ENCODE data around the gene GNPAT. TPM values are rescaled to one million over a fixed set of nuclear protein-coding genes. Genes with fewer than 3 reads are reported as not detected.

The GNPAT gene
- total and polyA plus RNA-seq, 2 of the 8 experiments (the other 6 are each of a cell fraction or from before 2014, with no cell fraction given): 22.9 to 47.4 TPM

DNA sequence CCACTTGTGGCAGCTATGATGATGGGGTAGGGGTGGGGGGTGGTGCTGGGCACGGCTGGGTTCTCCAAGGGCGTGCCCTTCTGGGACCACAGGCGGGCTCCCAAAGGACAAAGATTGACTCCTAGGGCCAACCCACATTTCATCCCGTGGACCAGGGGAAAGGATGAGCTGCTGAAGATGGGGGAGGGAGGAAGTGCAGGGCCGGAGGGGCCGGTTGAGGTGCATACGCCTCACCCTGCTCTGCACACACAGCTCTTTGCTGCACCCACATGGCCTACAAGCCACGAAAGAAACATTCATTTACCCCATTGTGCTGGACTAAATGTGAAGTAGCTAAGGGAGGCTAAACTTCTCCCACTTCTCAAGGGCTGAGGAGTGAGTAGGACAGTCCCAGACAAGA lies 34.2 kb upstream of the GNPAT start:
- H3K4me1 ChIP-seq (replicated peaks in 1 of 4; ENCODE audit: control insufficient read depth in 3 of 4, insufficient read depth in 4 of 4, low read length in 3 of 4): peaks cover 0 to 2% (median 0%) of the 10 kb centered on the region in 4 experiments; a peak in 2 of 7 replicates
- H3K9ac ChIP-seq (replicated peaks in 1 of 4; ENCODE audit: extremely low read depth in 1 of 4, low read depth in 3 of 4, low read length in 3 of 4): no peak overlapping the region
- H2BK5ac ChIP-seq (ENCODE audit: low read depth, low read length): no peak overlapping the region
- H2BK15ac ChIP-seq (ENCODE audit: low read length): no peak overlapping the region
- no peaks in the 10 kb centered on the region for H3K9me3 ChIP-seq (ENCODE audit: insufficient read depth in 2 of 2, low read depth in 1 of 2, low read length in 1 of 2)
- H3K23me2 ChIP-seq (ENCODE audit: low read depth, low read length): no peaks in the 10 kb centered on the region; the same call in 1 of the 2 replicates
- H4K8ac ChIP-seq (ENCODE audit: extremely low read depth, insufficient read depth, low read length): no peak overlapping the region
- no peak overlapping the region for H3K18ac ChIP-seq (ENCODE audit: extremely low read depth, low read length)
- CTCF ChIA-PET (ENCODE audit: partially characterized antibody): interaction anchor here (0.6 to 2.2 kb wide), 26 partner anchors 11 to 564 kb away, joined by 3 to 14 read pairs (median 4); no protein-coding TSS in a partner anchor
- H2AK5ac ChIP-seq (ENCODE audit: low read depth, low read length): no peak overlapping the region
- H3K79me2 ChIP-seq (ENCODE audit: control insufficient read depth in 1 of 2, insufficient read depth in 2 of 2, low read length in 2 of 2): no peaks in the 10 kb centered on the region
- no peak overlapping the region for H2BK20ac ChIP-seq (ENCODE audit: low read length)
- 76% methylated on average over 5 of the region's 8 CpGs; no CpG with 5 or more reads in 1 of the 2 experiments for WGBS, 2 experiments (ENCODE audit: extremely low coverage in 1 of 2, insufficient coverage in 1 of 2, insufficient read length in 1 of 2, insufficient replicate concordance in 2 of 2, low coverage in 1 of 2, low lambda C conversion rate in 2 of 2, missing lambda C conversion rate in 1 of 2)
- no peaks in the 10 kb centered on the region for H3K79me1 ChIP-seq (ENCODE audit: low read depth, low read length)
- DNase-seq (ENCODE audit: low read depth in 1 of 2, low spot score in 2 of 2): no peak
- no peak overlapping the region for H2BK120ac ChIP-seq (replicated peaks; ENCODE audit: low read depth, low read length)
- peak; percentile 46 to 58 for TF ChIP-seq RAD21 (IDR thresholded peaks at IDR 0.05 in 1 of 2, conservative IDR thresholded peaks at IDR 0.05 in 1 of 2; ENCODE audit: low read depth in 2 of 2, low read length in 2 of 2)
- TF ChIP-seq SAP30 (IDR thresholded peaks at IDR 0.05; ENCODE audit: insufficient read depth, insufficient replicate concordance, low read length): no peak
- peak in 2 of 3 experiments; percentile 21 to 26; a peak in 2 of 4 replicates for TF ChIP-seq CTCF (IDR thresholded peaks at IDR 0.05; ENCODE audit: control extremely low read depth in 1 of 3, insufficient read depth in 1 of 3, low read depth in 1 of 3, low read length in 3 of 3)
- no peak overlapping the region for H3K4me2 ChIP-seq (ENCODE audit: insufficient read depth in 1 of 2, low read depth in 2 of 2, low read length in 2 of 2)
- H3K4ac ChIP-seq (replicated peaks; ENCODE audit: insufficient read length, low read depth, low read length): no peak overlapping the region
- no peak overlapping the region for H3K27ac ChIP-seq (ENCODE audit: low read depth, low read length)
- no peak overlapping the region for H4K5ac ChIP-seq (ENCODE audit: insufficient read length, low read depth, low read length)
- H2AFZ ChIP-seq (ENCODE audit: low read length): no peak overlapping the region
- H2BK12ac ChIP-seq (ENCODE audit: low read depth, low read length): no peak overlapping the region
- H4K91ac ChIP-seq (replicated peaks; ENCODE audit: insufficient read length, low read length): no peak overlapping the region
- no peaks in the 10 kb centered on the region for H3K36me3 ChIP-seq (ENCODE audit: control insufficient read depth in 2 of 4, insufficient read depth in 4 of 4, low read length in 3 of 4)
- no peak for FAIRE-seq
- peaks cover 0 to 8% (median 4%) of the 10 kb centered on the region in 4 experiments; a peak in 4 of 7 replicates for H3K27me3 ChIP-seq (replicated peaks in 1 of 4; ENCODE audit: control insufficient read depth in 3 of 4, extremely low read depth in 1 of 4, insufficient read depth in 3 of 4, low read length in 3 of 4)
- no peak overlapping the region for H3K14ac ChIP-seq (ENCODE audit: insufficient read length)
- POLR2A ChIA-PET (ENCODE audit: partially characterized antibody): interaction anchor here (1.3 kb wide), 1 partner anchor 15 kb away, joined by 3 read pairs; no protein-coding TSS in a partner anchor
- H3K23ac ChIP-seq (ENCODE audit: insufficient read length): no peak overlapping the region
- H3K4me3 ChIP-seq (ENCODE audit: extremely low read depth in 1 of 4, insufficient read depth in 2 of 4, low read depth in 3 of 4, low read length in 4 of 4): no peak overlapping the region
- H3K56ac ChIP-seq (replicated peaks; ENCODE audit: insufficient read length, low read depth, low read length): no peak overlapping the region
- peaks cover 0 to 4% of the 10 kb centered on the region in 2 experiments for H4K20me1 ChIP-seq (replicated peaks in 1 of 2; ENCODE audit: control insufficient read depth in 1 of 2, insufficient read depth in 2 of 2, low read length in 2 of 2)
